Colonic mucosa (tissue), 4 donors: ENCODE data around the gene PDCD6IP. TPM values are rescaled to one million over a fixed set of nuclear protein-coding genes. Genes with fewer than 3 reads are reported as not detected.

Experiments used
- DNase-seq: peaks from one replicate; pipeline ENCODE4 v3.0.0-alpha.2; 2020
- H3K27ac ChIP-seq: fragments of 200-600 bp; one replicate; pipeline ENCODE4 v1.8.0; 2021
- H3K27me3 ChIP-seq: fragments of 200-600 bp; one replicate; pipeline ENCODE4 v1.8.0; 2021
- H3K36me3 ChIP-seq: fragments of 200-600 bp; one replicate; pipeline ENCODE4 v1.8.0; 2021
- H3K4me1 ChIP-seq: fragments of 200-600 bp; one replicate; pipeline ENCODE4 v1.8.0; 2021; ENCODE audit warnings: mild to moderate bottlenecking
- H3K4me3 ChIP-seq: fragments of 200-600 bp; one replicate; pipeline ENCODE4 v1.8.0; 2021
- H3K9ac ChIP-seq, 2 donors: one replicate each; pipeline ENCODE4 v1.7.0; 2013; ENCODE audit warnings: control low read depth in 2 of 2, low read depth in 2 of 2, low read length in 2 of 2
- H3K9me3 ChIP-seq: fragments of 200-600 bp; one replicate; pipeline ENCODE4 v1.8.0; 2021
- intact Hi-C: fragments of 100-400 bp; cut with DNase I; formaldehyde crosslinking; loops from one replicate; pipeline ENCODE4 v1.14.1; 2022
- total RNA-seq, 2 donors: library from RNA; stranded (reverse); fragmentation: NEBNext Ultra II Directional in 1 of 2; extraction: Animal tissue kit (Norgen Biotek cat#: 25700) in 1 of 2; gene quantifications; one replicate each; pipeline ENCODE4 v1.2.1, GENCODE V29; 2021
- TF ChIP-seq, protein P1 (sequence below): fragments of 200-600 bp; IDR thresholded peaks from one replicate; pipeline ENCODE4 v1.8.0; 2022; ENCODE audit warnings: antibody characterized with exemption, mild to moderate bottlenecking
- donor health status: healthy.
- donor health status: DM: no; HTN: no; CAD: no.
- donor health status: DM: no; HTN: no; CAD: no.

The PDCD6IP gene
- total RNA-seq, 2 donors from 2014 or later: 388 to 492 TPM

DNA sequence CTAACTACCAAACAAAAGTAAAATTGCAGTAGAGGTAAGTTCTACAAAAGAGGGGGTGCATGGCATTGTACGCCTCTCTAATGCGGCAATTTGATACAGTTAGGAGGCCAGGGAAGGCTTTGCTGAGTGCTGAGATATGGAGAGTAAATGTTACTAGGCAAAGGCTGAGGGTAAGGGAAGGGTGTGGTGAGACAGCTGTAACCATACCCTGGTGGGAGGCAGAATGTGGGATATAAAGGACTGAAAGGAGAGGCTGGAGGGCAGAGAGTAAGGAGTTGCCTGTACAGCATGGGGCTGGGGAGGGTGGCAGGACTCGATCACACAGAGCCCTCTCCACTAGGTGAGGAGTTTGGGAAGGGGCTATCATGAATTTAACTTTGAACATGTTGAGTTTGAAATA is 106.3 kb downstream of the PDCD6IP start:
- Histone ChIP-seq H3K4me3 (no peak overlapping the region), H3K27me3 (no peaks in the 10 kb centered on the region), H3K36me3 (no peaks in the 10 kb centered on the region), H3K9me3 (no peaks in the 10 kb centered on the region), H3K4me1 (no peaks in the 10 kb centered on the region), H3K27ac (no peak overlapping the region), H3K9ac (no peak overlapping the region)
- intact Hi-C loops: no loop called here
- DNase-seq: no peak
- TF ChIP-seq, protein P1, sequence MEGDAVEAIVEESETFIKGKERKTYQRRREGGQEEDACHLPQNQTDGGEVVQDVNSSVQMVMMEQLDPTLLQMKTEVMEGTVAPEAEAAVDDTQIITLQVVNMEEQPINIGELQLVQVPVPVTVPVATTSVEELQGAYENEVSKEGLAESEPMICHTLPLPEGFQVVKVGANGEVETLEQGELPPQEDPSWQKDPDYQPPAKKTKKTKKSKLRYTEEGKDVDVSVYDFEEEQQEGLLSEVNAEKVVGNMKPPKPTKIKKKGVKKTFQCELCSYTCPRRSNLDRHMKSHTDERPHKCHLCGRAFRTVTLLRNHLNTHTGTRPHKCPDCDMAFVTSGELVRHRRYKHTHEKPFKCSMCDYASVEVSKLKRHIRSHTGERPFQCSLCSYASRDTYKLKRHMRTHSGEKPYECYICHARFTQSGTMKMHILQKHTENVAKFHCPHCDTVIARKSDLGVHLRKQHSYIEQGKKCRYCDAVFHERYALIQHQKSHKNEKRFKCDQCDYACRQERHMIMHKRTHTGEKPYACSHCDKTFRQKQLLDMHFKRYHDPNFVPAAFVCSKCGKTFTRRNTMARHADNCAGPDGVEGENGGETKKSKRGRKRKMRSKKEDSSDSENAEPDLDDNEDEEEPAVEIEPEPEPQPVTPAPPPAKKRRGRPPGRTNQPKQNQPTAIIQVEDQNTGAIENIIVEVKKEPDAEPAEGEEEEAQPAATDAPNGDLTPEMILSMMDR: no peak

DNA sequence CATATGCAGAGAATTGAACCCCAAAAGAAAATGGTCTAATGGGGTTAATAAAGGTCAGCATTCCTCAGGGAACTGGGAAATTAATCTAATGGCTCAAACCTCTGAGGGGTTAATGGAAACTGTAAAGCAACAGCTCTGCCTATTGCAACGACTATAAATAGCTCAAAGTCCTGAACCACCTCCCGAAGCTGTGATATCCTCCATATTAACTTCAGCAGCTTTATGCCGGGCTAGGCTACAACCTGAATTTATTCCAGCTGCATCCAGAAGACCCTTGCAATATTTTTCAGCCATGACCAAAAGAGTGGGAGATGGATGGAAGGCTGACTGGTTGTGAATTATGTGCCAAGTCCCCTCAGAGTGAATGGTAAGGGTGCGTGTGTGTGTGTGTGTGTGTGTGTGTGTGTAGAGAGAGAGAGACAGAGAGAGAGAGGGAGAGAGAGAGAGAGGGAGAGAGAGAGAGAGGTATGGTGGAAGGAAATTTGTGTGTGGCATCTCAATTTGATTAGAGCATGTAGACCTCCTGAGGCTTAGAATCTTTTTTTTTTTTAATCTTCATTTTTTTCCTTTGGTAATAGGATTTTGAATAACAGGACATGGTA is 109.9 kb downstream of the PDCD6IP start:
- Histone ChIP-seq H3K4me3 (no peak overlapping the region), H3K4me1 (no peaks in the 10 kb centered on the region), H3K9me3 (no peaks in the 10 kb centered on the region), H3K36me3 (no peaks in the 10 kb centered on the region), H3K27me3 (no peaks in the 10 kb centered on the region), H3K9ac (no peak overlapping the region), H3K27ac (no peak overlapping the region)
- TF ChIP-seq, protein P1: no peak
- intact Hi-C loops: no loop called here
- DNase-seq: no peak

DNA sequence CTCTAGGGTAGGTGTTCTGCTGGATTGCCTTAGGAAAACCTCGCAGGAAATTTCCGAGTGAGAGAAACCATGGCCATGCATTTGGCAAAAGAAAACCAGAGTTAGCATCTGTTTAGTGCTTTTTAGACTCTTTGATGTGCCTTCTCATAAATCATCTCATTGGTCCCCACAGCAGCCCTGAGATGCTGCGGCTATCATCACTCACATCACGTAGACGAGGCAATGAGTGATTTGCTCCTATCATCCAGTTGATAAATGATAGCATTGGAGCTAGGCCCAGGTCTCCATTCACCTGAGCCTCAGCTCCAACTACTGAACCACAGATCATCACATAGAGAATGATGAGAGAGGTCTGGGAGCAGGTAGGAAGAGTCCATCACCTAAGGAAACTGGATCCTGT is 111.1 kb downstream of the PDCD6IP start:
- H3K27ac ChIP-seq: no peak overlapping the region
- TF ChIP-seq, protein P1: no peak
- no peaks in the 10 kb centered on the region for H3K36me3 ChIP-seq
- H3K4me3 ChIP-seq: no peak overlapping the region
- DNase-seq: no peak
- no peaks in the 10 kb centered on the region for H3K27me3 ChIP-seq
- no peak overlapping the region for H3K9ac ChIP-seq
- intact Hi-C loops: no loop called here
- H3K4me1 ChIP-seq: no peaks in the 10 kb centered on the region
- no peaks in the 10 kb centered on the region for H3K9me3 ChIP-seq

DNA sequence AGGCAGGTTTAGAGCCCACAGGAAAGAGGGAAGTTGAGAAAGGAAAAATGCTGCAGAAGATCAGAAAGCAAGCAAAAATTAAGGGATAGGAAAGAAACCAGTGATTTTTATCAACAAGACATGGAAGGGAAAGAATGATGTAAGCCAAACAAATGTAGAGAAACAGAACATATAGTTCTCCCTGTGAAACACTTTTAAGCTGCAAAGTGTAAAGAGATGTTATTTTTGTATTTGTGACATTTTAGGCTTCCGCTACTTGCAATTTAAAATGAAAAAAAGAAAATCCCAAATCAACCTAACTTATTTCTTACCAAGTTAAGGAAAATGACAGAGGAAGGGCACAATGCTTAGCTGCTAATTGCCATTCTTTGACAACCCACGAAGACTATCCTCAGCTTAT is 111.6 kb downstream of the PDCD6IP start:
- no peaks in the 10 kb centered on the region for H3K4me1 ChIP-seq
- TF ChIP-seq, protein P1: no peak
- H3K27ac ChIP-seq: no peak overlapping the region
- H3K4me3 ChIP-seq: no peak overlapping the region
- intact Hi-C loops: no loop called here
- H3K27me3 ChIP-seq: no peaks in the 10 kb centered on the region
- H3K9me3 ChIP-seq: no peaks in the 10 kb centered on the region
- no peak overlapping the region for H3K9ac ChIP-seq
- DNase-seq: no peak
- no peaks in the 10 kb centered on the region for H3K36me3 ChIP-seq

DNA sequence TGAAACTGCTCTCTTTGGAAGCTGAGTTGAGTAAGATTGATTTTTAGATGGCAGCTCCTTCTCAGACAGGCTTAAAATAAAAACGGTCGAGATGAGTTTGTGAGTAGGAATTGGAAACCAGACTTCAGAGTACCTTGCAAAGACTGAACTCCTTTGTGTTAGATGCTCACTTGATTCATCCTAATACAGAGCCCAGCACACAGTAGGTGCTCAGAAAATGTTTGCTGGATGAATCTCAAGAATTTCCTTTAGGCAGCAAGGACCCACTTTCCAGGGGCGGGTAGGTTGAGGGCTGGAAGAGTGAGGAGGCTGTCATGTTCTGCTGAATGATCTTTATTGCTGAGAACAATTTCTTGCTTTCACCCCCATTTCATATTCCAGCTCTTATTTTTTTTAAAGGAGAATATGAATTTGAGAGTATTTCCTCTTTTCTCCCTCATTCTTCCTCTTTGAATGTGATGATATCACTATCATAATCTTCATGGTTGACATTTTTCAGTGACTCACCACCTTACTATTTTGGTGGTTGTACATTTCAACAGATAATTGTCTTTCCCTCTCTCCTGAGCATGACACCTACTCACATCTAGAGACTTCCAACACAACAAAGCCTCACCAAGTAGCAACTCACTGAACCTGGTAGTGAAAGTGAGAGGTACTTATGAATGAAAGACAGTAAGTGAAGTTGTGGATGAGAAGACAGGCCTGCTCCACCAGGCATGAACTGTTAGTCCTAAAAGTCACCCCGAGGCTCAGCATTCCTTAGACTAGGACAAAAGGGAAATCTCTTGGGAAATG is 113.3 kb downstream of the PDCD6IP start:
- Histone ChIP-seq H3K36me3 (no peaks in the 10 kb centered on the region), H3K9me3 (no peaks in the 10 kb centered on the region), H3K27ac (no peak overlapping the region), H3K27me3 (no peaks in the 10 kb centered on the region), H3K9ac (no peak overlapping the region), H3K4me1 (no peaks in the 10 kb centered on the region), H3K4me3 (no peak overlapping the region)
- no peak for DNase-seq
- intact Hi-C loops: no loop called here
- TF ChIP-seq, protein P1: no peak
